HG02970 (cell line): ENCODE measurements around the gene FAM9C.
A peak's percentile ranks its signal among the peaks of the same experiment; 100 is the strongest.
"Not testable (repeated sequence)": the region's sequence is repeated elsewhere in the genome, so short reads cannot be mapped to it uniquely, and the experiment has no call there.

Experiments used
- ATAC-seq: cut with Tn5 transposase; IDR thresholded peaks from one replicate; pipeline ENCODE4 v1.9.1; 2021; ENCODE audit warnings: mild to moderate bottlenecking, moderate library complexity, moderate number of reproducible peaks; ENCODE audit not compliant: unreplicated experiment, low FRiP score

Gene FAM9C

DNA sequence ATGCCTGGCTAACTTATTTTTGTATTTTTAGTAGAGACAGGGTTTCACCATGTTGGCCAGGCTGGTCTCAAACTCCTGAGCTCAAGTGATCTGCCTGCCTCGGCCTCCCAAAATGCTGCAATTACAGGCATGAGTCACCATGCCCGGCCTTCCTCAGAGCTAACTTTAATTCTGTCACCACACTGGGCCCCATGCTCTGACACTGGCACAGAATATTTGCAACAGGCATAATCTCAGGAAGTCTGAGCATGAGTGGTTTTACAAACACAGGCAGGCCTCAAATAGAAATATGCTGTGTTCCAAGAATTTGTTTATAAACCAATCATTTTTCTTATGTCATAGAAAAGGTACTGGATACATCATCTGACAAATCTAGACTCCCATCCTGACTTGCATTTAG, 32.7 kb upstream of the FAM9C start:
- ATAC-seq, result no peak

DNA sequence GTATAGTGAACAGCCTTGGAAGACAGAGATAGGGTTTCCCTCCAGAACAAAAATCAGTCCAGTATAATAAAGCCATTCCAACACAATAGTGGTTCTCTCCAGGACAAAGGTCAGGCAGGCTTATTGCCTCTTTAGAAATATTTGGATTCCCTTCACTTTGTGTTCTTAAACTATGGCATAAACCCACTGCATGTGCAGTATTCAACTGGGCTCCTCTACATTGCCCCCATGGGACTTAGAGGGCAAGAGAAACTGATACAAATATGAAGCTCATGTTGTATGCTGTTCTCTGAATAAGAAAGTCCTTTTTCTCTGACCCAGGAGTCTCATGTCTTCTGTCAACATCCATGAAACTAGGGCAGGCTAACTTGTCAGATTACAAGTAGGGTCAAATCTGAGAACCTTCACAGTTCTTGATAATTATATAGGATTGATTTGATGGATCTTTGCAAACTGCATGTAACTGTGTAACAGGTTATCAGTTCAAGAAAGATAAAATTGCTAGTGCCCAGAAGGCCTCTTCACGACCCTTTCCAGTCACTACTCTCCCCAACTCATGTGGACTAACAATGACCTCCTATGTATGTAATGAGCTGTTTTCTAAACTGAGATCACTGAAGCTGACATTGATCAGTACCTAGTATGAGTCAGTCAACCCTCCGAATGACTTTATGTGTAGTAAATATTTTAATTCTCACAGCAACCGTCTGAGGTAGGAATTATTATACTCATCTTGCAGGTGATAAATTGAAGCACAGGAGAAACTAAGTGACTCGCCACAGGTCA, 31.9 kb upstream of the FAM9C start:
- no peak for ATAC-seq

GRCh38 chrX:13074297-13075262, 30.2 kb upstream of the FAM9C start:
- peak; percentile 64 for ATAC-seq

GRCh38 chrX:13069771-13070416, 25.5 kb upstream of the FAM9C start:
- ATAC-seq, result no peak

GRCh38 chrX:13068651-13069050, 24.2 kb upstream of the FAM9C start:
- no peak for ATAC-seq

- no peak for ATAC-seq
Observed at GRCh38 chrX:13067773-13068172, 23.4 kb upstream of the FAM9C start.

DNA sequence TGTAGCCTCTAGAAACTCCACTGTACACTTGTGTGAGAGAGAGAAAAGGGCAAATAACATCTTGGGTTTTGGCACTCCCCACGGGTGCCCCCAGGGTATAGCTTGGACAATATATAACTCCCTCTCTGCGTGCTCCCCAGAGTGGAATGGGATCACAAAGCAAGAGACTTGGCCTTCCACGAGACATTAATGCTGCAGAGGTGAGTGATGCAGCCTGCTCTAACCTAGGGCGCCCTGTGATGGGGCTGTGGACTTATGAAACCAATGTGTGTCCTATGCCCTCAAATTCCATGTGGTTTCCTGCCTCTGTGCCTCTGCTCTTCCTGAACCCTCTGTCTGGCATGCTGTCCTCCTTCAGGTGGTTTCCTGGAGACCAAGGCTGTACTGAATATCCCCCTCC, 22.0 kb upstream of the FAM9C start:
- no peak for ATAC-seq

DNA sequence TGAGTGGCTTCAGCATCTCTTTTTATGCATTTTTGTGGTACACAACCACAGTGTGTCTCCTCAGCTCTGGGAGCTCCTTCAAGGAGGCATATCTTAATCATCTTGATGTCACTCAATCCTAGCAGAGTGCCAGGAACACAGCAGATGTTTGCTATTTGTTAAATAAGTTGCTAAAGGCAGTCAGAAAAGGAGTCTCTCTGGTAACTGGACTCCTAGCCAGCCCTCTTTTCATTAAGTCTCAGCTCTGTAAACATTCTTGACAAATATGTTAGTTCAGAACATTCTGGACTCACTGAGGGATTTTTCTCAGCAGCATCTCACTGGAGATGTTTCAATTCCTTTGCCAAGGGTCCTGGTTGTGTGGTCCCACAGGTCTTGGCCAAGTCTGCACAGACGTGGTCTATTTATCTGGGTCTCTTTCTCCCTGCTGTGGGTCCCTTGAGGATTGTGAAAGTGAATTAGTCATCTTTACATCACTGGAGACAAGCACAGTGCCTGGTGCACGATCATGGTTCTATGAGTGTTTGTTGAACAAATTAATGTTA, 20.3 kb upstream of the FAM9C start:
- no peak for ATAC-seq

DNA sequence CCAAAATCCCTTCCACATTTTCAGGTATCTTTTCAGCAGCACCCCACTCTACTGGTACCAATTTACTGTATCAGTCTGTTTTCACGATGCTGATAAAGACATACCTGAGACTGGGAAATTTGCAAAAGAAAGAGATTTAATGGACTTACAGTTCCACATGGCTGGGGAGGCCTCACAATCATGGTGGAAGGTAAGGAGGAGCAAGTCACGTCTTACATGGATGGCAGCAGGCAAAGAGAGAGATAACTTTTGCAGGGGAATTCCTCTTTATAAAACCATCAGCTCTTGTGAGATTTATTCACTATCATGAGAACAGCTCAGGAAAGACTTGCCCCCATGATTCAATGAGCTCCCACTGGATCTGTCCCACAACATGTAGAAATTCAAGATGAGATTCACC, 18.7 kb upstream of the FAM9C start:
- ATAC-seq, result not testable (repeated sequence)

GRCh38 chrX:13062331-13062730, 17.9 kb upstream of the FAM9C start:
- not testable (repeated sequence) for ATAC-seq

DNA sequence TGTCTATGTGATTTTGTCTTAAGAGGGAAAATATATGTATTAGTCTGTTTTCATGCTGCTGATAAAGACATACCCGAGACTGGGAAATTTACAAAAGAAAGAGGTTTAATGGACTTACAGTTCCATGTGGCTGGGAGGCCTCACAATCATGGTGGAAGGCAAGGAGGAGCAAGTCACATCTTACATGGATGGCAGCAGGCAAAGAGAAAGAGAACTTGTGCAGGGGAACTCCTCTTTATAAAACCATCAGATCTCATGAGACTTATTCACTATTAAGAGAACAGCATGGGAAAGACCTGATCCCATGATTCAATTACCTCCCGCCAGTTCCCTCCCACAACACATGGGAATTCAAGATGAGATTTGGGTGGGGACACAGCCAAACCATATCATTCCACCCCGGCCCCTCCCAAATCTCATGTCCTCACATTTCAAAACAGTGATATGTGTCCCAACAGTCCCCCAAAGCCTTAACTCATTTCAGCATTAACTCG, 16.8 kb upstream of the FAM9C start:
- not testable (repeated sequence) for ATAC-seq

DNA sequence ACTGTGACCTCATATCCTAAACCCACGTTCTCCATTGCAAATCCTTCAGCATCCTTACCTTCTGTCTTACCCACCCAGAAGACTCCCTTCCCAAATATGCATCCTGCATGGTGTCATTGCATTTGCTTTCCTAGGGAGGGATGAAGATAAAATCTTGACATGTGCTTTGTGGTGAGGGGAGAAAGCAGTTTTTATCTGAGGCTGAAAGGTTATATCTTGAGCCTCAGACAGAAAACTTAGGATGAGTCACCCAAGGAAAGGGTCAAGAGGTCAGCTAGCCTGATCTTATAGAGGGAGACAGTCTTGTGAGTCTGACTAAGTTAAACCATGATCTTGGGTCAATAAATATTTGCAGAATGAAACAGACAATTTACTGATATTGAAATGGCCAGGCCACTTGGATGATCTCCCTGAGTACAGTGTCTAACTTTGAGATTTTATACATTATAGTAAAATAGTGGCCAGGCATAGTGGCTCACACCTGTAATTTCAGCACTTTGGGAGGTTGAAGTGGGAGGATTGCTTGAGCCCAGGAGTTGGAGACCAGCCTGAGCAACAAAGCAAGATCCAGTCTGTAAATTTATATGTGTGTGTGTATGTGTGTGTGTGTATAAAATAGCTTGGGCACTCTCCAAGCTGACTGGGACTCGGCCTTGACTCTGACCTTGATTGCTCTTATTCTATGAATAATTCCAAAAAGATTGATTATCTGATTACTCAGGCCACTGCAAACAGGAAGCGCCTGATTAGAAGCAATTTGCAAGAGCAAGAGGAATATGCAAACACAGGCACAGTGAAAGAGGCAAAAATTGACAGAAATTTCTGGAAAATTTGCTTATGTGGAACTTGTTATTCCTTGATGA, 15.4 kb upstream of the FAM9C start:
- ATAC-seq, result no peak

DNA sequence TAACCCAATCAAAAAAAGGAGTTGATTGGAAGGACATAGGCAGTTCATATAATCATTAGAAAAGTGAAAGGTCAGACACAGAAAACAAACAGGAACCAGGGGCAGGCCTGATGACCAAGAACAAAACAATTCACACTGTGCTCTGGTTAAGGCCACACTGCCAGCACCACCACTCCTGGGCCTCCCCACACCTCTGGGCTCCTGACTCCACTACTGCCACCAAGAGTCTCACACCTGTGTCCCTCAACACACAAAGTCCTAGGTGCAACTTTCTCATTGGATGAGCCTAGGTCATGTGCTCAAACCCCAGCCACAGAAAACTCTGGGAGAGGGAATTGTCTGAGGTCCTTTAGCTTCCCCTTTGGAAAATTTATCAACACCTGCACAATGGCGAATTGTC, 11.1 kb upstream of the FAM9C start:
- no peak for ATAC-seq

DNA sequence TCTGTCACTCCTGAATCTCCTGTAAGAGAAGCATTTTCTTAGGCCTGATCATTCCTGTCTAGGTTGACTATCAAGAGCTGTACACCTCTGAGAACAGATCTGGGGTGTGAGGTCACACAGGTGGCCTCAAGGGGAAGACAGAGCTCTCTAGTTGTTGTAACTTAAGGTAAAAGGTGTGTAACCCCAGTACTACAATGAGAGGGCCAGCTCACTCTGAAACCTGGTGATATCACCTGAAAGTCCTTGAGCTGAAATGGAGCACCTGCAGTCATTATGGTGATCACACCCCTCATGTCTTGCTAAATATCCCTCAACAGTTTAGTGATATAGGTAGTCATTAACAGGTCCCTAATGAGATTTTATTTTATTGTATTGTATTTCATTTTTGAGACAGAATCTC, 8.8 kb upstream of the FAM9C start:
- no peak for ATAC-seq

GRCh38 chrX:13051529-13052172, 7.2 kb upstream of the FAM9C start:
- no peak for ATAC-seq

DNA sequence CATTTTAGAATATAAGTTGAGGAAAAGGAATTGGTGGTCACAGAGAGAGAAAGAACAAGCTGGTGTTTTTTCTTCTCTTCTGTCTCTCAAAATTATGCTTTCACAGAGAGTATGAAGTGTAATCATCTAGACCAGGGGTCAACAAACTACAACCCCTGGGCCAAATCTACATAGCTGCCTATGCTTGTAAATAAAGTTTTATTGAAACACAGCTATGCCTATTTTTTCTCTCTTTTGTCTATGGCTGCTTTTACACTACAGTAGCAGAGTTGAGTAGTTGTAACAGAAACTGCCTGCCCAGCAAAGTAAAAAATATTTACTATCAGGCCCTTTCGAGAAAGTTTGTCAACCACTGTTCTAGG, 6.7 kb upstream of the FAM9C start:
- no peak for ATAC-seq

- ATAC-seq, result no peak
Observed at GRCh38 chrX:13050151-13050550, 5.7 kb upstream of the FAM9C start.

GRCh38 chrX:13048280-13048679, 3.9 kb upstream of the FAM9C start:
- ATAC-seq, result no peak

- no peak for ATAC-seq
Observed at GRCh38 chrX:13047759-13048158, 3.3 kb upstream of the FAM9C start.
